ENCODE data around the gene GAGE12D. TPM values are rescaled to one million over a fixed set of nuclear protein-coding genes. Genes with fewer than 3 reads are reported as not detected.
"Not testable (repeated sequence)": the region's sequence is repeated elsewhere in the genome, so short reads cannot be mapped to it uniquely, and the experiment has no call there.

The GAGE12D gene, protein sequence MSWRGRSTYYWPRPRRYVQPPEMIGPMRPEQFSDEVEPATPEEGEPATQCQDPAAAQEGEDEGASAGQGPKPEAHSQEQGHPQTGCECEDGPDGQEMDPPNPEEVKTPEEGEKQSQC
- polyA plus RNA-seq (ENCODE audit: insufficient read length in 10 of 10): not detected
- long read RNA-seq, donor 1: 0 reads
- long read RNA-seq, donor 2: 0 reads
- long read RNA-seq, donor 3: 0 reads
- long read RNA-seq, donor 4: 0 reads
- long read RNA-seq, donor 5: 0 reads
- long read RNA-seq, donor 6: 0 reads
- long read RNA-seq, donor 7: 0 reads
- long read RNA-seq, donor 8: 0 reads
- long read RNA-seq, donor 9: 0 reads

DNA sequence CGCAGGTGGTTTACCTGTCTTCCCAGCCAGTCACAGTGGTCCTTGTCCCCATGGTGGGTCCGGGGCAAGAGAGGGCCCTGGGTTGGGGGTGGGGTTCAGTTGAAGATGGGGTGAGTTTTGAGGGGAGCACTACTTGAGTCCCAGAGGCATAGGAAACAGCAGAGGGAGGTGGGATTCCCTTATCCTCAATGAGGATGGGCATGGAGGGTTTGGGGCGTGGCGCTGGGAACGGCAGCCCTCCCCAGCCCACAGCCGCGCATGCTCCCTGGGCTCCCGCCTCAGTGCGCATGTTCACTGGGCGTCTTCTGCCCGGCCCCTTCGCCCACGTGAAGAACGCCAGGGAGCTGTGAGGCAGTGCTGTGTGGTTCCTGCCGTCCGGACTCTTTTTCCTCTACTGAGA is at the start of gene GAGE12D:
TSS of gene GAGE12D (plus strand) at position 301 of the 400 bp plus-strand sequence. CDS start 1,155 bp downstream, outside the sequence.
- not testable (repeated sequence) for DNase-seq

DNA sequence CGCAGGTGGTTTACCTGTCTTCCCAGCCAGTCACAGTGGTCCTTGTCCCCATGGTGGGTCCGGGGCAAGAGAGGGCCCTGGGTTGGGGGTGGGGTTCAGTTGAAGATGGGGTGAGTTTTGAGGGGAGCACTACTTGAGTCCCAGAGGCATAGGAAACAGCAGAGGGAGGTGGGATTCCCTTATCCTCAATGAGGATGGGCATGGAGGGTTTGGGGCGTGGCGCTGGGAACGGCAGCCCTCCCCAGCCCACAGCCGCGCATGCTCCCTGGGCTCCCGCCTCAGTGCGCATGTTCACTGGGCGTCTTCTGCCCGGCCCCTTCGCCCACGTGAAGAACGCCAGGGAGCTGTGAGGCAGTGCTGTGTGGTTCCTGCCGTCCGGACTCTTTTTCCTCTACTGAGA is 9.7 kb upstream of the GAGE12D start, which contains the start of gene GAGE12C:
TSS of gene GAGE12C (plus strand) at position 301 of the 400 bp plus-strand sequence. CDS start 1,155 bp downstream, outside the sequence.
- not testable (repeated sequence) for DNase-seq

DNA sequence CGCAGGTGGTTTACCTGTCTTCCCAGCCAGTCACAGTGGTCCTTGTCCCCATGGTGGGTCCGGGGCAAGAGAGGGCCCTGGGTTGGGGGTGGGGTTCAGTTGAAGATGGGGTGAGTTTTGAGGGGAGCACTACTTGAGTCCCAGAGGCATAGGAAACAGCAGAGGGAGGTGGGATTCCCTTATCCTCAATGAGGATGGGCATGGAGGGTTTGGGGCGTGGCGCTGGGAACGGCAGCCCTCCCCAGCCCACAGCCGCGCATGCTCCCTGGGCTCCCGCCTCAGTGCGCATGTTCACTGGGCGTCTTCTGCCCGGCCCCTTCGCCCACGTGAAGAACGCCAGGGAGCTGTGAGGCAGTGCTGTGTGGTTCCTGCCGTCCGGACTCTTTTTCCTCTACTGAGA is 9.5 kb downstream of the GAGE12D start, which contains the start of gene GAGE12E:
TSS of gene GAGE12E (plus strand) at position 301 of the 400 bp plus-strand sequence. CDS start 1,155 bp downstream, outside the sequence.
- not testable (repeated sequence) for DNase-seq

DNA sequence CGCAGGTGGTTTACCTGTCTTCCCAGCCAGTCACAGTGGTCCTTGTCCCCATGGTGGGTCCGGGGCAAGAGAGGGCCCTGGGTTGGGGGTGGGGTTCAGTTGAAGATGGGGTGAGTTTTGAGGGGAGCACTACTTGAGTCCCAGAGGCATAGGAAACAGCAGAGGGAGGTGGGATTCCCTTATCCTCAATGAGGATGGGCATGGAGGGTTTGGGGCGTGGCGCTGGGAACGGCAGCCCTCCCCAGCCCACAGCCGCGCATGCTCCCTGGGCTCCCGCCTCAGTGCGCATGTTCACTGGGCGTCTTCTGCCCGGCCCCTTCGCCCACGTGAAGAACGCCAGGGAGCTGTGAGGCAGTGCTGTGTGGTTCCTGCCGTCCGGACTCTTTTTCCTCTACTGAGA is 19.0 kb downstream of the GAGE12D start, which contains the start of gene GAGE12F:
TSS of gene GAGE12F (plus strand) at position 301 of the 400 bp plus-strand sequence. CDS start 1,155 bp downstream, outside the sequence.
- DNase-seq: not testable (repeated sequence)

DNA sequence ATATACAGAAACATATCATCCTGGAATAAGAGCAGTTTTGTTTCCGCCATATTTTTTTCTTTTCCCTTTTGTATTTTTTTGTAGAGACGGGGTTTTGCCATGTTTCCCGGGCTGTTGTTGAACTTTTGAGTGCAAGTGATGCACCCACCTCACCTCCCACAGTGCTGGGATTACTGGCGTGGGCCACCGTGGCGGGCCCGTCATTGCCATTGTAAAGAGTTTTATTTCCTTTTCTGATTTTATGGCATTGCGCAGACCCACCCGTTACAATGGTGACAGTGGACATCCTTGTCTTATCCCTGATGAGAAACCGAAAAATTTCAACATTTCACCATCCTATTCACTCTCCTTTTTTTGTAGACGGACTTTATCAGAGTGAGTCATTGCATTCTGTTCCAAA is 27.2 kb downstream of the GAGE12D start:
- not testable (repeated sequence) for DNase-seq

DNA sequence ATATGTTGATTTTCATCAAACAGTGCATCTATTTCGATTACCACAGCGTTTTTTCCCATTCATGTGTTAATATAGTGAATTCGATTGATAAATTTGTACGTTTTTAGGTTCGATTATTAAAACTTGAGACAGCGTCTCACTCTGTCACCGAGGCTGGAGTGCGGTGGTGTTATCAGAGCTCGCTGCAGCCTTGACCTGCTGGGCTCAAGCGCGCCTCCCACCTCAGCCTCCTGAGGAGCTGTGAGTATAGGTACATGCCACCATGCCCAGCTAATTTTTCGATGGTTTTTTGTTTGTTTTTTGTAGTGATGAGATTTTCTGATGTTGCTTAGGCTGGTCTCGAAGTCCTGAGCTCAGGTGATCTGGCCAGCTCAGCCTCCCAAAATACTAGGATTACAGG is 27.6 kb downstream of the GAGE12D start:
- not testable (repeated sequence) for DNase-seq

DNA sequence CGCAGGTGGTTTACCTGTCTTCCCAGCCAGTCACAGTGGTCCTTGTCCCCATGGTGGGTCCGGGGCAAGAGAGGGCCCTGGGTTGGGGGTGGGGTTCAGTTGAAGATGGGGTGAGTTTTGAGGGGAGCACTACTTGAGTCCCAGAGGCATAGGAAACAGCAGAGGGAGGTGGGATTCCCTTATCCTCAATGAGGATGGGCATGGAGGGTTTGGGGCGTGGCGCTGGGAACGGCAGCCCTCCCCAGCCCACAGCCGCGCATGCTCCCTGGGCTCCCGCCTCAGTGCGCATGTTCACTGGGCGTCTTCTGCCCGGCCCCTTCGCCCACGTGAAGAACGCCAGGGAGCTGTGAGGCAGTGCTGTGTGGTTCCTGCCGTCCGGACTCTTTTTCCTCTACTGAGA is 28.6 kb downstream of the GAGE12D start, which contains the start of gene GAGE12G:
TSS of gene GAGE12G (plus strand) at position 301 of the 400 bp plus-strand sequence. CDS start 1,155 bp downstream, outside the sequence.
- DNase-seq: not testable (repeated sequence)

DNA sequence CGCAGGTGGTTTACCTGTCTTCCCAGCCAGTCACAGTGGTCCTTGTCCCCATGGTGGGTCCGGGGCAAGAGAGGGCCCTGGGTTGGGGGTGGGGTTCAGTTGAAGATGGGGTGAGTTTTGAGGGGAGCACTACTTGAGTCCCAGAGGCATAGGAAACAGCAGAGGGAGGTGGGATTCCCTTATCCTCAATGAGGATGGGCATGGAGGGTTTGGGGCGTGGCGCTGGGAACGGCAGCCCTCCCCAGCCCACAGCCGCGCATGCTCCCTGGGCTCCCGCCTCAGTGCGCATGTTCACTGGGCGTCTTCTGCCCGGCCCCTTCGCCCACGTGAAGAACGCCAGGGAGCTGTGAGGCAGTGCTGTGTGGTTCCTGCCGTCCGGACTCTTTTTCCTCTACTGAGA is 38.1 kb downstream of the GAGE12D start, which contains the start of gene GAGE12H:
TSS of gene GAGE12H (plus strand) at position 301 of the 400 bp plus-strand sequence. CDS start 1,155 bp downstream, outside the sequence.
- DNase-seq: not testable (repeated sequence)

DNA sequence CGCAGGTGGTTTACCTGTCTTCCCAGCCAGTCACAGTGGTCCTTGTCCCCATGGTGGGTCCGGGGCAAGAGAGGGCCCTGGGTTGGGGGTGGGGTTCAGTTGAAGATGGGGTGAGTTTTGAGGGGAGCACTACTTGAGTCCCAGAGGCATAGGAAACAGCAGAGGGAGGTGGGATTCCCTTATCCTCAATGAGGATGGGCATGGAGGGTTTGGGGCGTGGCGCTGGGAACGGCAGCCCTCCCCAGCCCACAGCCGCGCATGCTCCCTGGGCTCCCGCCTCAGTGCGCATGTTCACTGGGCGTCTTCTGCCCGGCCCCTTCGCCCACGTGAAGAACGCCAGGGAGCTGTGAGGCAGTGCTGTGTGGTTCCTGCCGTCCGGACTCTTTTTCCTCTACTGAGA is 47.7 kb downstream of the GAGE12D start, which contains the start of gene GAGE2A:
TSS of gene GAGE2A (plus strand) at position 301 of the 400 bp plus-strand sequence. CDS start 1,155 bp downstream, outside the sequence.
- DNase-seq: not testable (repeated sequence)

DNA sequence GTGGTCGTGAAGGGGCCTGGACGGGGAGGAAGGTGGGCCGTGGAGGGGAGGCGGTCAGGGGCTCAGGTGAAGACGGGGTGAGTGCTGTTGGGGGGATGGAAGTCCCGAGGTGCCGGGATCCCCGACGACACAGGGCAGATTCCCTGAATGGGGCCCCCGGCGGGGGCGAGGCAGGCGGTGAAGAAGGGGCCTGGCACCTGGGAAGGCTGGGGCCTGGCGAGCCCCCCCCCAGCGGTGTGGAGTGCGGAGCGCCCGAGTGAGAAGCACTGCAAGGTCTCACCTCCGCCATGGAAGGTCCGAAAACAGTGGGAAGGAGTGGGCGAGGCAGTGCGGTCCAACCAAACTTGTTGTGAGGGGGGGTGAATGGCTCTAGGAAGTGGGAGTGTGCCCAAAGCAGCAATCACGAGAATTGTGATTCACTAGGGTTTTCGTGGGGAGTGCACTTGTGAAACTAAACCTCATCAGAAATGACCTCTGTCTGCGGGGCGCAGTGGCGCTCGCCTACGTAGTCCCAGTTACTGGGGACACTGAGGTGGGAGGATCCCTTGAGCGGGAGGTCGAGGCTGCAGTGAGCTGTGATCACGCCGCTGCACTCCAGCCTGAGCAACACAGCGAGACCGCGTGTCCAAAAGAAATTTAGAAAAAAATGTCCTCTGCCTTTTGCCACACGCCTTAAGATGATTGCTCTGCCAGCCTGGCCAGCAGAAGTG is 48.4 kb downstream of the GAGE12D start:
- DNase-seq: not testable (repeated sequence)

DNA sequence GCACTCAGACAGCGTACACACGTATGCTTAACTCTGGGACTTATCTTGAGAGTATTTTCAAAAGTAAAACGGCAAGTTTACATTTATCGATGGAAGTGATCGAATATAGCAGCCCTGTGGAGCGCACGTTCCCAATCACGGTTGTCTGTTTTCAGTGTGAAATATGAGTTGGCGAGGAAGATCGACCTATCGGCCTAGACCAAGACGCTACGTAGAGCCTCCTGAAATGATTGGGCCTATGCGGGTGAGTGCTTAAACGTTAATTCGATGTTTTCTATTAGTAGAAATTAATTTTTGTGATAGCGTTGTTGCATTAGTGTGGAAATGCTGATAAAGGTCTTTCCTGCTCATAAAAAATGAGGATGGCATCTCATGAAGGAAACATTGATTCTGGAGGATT is 49.0 kb downstream of the GAGE12D start:
- not testable (repeated sequence) for DNase-seq

Other genes with a start within 250 kb of the GAGE12D start
- not detected for gene GAGE10, start 238.1 kb upstream of the GAGE12D start, polyA plus RNA-seq (ENCODE audit: insufficient read length in 10 of 10)
- gene GAGE12J, start 219.7 kb upstream of the GAGE12D start, polyA plus RNA-seq (ENCODE audit: insufficient read length in 10 of 10): not detected
- not detected for gene GAGE13, start 210.2 kb upstream of the GAGE12D start, polyA plus RNA-seq (ENCODE audit: insufficient read length in 10 of 10)
- gene GAGE12C, start 9.6 kb upstream of the GAGE12D start, polyA plus RNA-seq (ENCODE audit: insufficient read length in 10 of 10): not detected
- gene GAGE12E, start 9.6 kb downstream of the GAGE12D start, polyA plus RNA-seq (ENCODE audit: insufficient read length in 10 of 10): not detected
- gene GAGE12F, start 19.1 kb downstream of the GAGE12D start, polyA plus RNA-seq (ENCODE audit: insufficient read length in 10 of 10): not detected
- gene GAGE12G, start 28.7 kb downstream of the GAGE12D start, polyA plus RNA-seq (ENCODE audit: insufficient read length in 10 of 10): not detected
- gene GAGE12H, start 38.2 kb downstream of the GAGE12D start, polyA plus RNA-seq (ENCODE audit: insufficient read length in 10 of 10): not detected
- gene GAGE2A, start 47.8 kb downstream of the GAGE12D start, polyA plus RNA-seq (ENCODE audit: insufficient read length in 10 of 10): not detected
- gene GAGE1, start 57.3 kb downstream of the GAGE12D start, polyA plus RNA-seq (ENCODE audit: insufficient read length in 10 of 10): not detected
- not detected for gene PAGE1, start 154.3 kb downstream of the GAGE12D start, polyA plus RNA-seq (ENCODE audit: insufficient read length in 10 of 10)

All from muscle of back (tissue), 13 donors.